K562 (cell line): ENCODE measurements around the gene CRYBG2. TPM values are rescaled to one million over a fixed set of nuclear protein-coding genes. Genes with fewer than 3 reads are reported as not detected.

Experiments used
- ASH1L ChIP-seq: fragments of 450-650 bp; IDR thresholded peaks from 2 replicates; pipeline ENCODE4 v1.6.1; 2018; ENCODE audit warnings: borderline replicate concordance, mild to moderate bottlenecking, low read depth; ENCODE audit not compliant: partially characterized antibody
- BRD9 ChIP-seq: fragments of 450-650 bp; IDR thresholded peaks from 2 replicates; pipeline ENCODE4 v1.6.1; 2018; ENCODE audit warnings: low read depth; ENCODE audit not compliant: partially characterized antibody
- CBFA2T2 ChIP-seq: fragments of 450-650 bp; conservative IDR thresholded peaks from 2 replicates; pipeline ENCODE4 v1.6.1; 2017; ENCODE audit warnings: mild to moderate bottlenecking
- ELF4 ChIP-seq: fragments of 450-650 bp; formaldehyde crosslinking; IDR thresholded peaks from 2 replicates; pipeline ENCODE4 v1.4.0; 2022; ENCODE audit warnings: missing genetic modification characterization
- HSF4 ChIP-seq: fragments of 250-450 bp; sonication (Bioruptor Pico); IDR thresholded peaks from 2 replicates; pipeline ENCODE4 v2.1.2; 2022; ENCODE audit warnings: mild to moderate bottlenecking, moderate library complexity, borderline replicate concordance
- KDM2B ChIP-seq: fragments of 250-450 bp; sonication (Bioruptor Pico); IDR thresholded peaks from 2 replicates; pipeline ENCODE4 v1.8.0; 2021; ENCODE audit warnings: mild to moderate bottlenecking, moderate library complexity
- NFIC ChIP-seq: fragments of 450-650 bp; IDR thresholded peaks from 2 replicates; pipeline ENCODE4 v1.6.1; 2017; ENCODE audit warnings: mild to moderate bottlenecking, inconsistent platforms
- NR1H2 ChIP-seq: sonication (generic); formaldehyde crosslinking; IDR thresholded peaks from 2 replicates; pipeline ENCODE4 v1.4.0; 2020; ENCODE audit warnings: mild to moderate bottlenecking, missing genetic modification reagents
- RBBP5 ChIP-seq: fragments of 200-600 bp; sonication (generic); IDR thresholded peaks from 2 replicates; pipeline ENCODE4 v1.6.1; 2012; ENCODE audit warnings: borderline replicate concordance, mild to moderate bottlenecking, low read length, control low read depth, inconsistent platforms; ENCODE audit not compliant: insufficient read depth, poor library complexity, severe bottlenecking
- RFX1 ChIP-seq: fragments of 450-650 bp; IDR thresholded peaks from 2 replicates; pipeline ENCODE4 v1.6.1; 2016; ENCODE audit warnings: mild to moderate bottlenecking, moderate library complexity
- RNF2 ChIP-seq: sonication (generic); IDR thresholded peaks from 2 replicates; pipeline ENCODE4 v1.6.1; 2016
- SRSF1 ChIP-seq: fragments of 200-400 bp; formaldehyde crosslinking; IDR thresholded peaks from 2 replicates; pipeline ENCODE4 v1.6.1; 2017; ENCODE audit warnings: mild to moderate bottlenecking, low read depth, low read length, moderate library complexity
- TBL1XR1 ChIP-seq, 2 experiments: IDR thresholded peaks; 2 replicates each; pipeline ENCODE4 v1.6.1; 2012; ENCODE audit warnings: improper control_type of control experiment in 2 of 2, low read length in 2 of 2, mild to moderate bottlenecking in 1 of 2
- THRB ChIP-seq: fragments of 450-650 bp; formaldehyde crosslinking; conservative IDR thresholded peaks from 2 replicates; pipeline ENCODE4 v1.4.0; 2022; ENCODE audit warnings: mild to moderate bottlenecking, missing genetic modification characterization
- ZC3H4 ChIP-seq: sonication (generic); formaldehyde crosslinking; IDR thresholded peaks from 2 replicates; pipeline ENCODE4 v1.9.0; 2021; ENCODE audit warnings: missing genetic modification reagents, borderline replicate concordance
- ZNF347 ChIP-seq: fragments of 450-650 bp; formaldehyde crosslinking; IDR thresholded peaks from 2 replicates; pipeline ENCODE4 v1.4.0; 2020; ENCODE audit warnings: low read depth, mild to moderate bottlenecking, moderate library complexity
- ZNF717 ChIP-seq: fragments of 250-450 bp; sonication (Bioruptor Pico); IDR thresholded peaks from 2 replicates; pipeline ENCODE4 v1.5.0; 2021
- polyA plus RNA-seq, 8 experiments: library from polyadenylated mRNA; depleted of rRNA in 4 of 8; stranded (reverse) in 5 of 8; unstranded in 3 of 8; fragments of >200 nt; fragmentation: Nextera tagmentation in 2 of 8; fragmentation: Illumina TruSeq in 1 of 8; extraction: Ambion mirVana in 2 of 8; extraction: Trizol in 1 of 8; gene quantifications; 2 replicates each; pipeline versions ENCODE4 v1.2.1 to v1.2.3, GENCODE V29; 2011 to 2014; ENCODE audit warnings: inconsistent platforms in 1 of 8, missing spikeins in 1 of 8
- total RNA-seq, 7 experiments: library from RNA; depleted of rRNA in 6 of 7; stranded (reverse); fragments of >200 nt in 6 of 7; fragmentation: Illumina TruSeq in 2 of 7; extraction: Trizol in 2 of 7; gene quantifications; 2 replicates each; pipeline versions ENCODE4 v1.2.1 to v1.2.3, GENCODE V29; 2011 to 2021; ENCODE audit warnings: low replicate concordance in 1 of 7
- TF ChIP-seq, protein P1 (sequence below), 2 experiments: fragments of 450-650 bp in 1 of 2; sonication (generic) in 1 of 2; formaldehyde crosslinking in 1 of 2; IDR thresholded peaks in 1 of 2; conservative IDR thresholded peaks in 1 of 2; 2 replicates each; pipeline versions ENCODE4 v1.6.1 to v1.8.1; 2016 to 2023; ENCODE audit warnings: mild to moderate bottlenecking in 2 of 2, moderate library complexity in 2 of 2, inconsistent platforms in 1 of 2, missing genetic modification reagents in 1 of 2
- TF ChIP-seq, protein P2 (sequence below): sonication (generic); formaldehyde crosslinking; IDR thresholded peaks from 2 replicates; pipeline ENCODE4 v1.8.0; 2022; ENCODE audit warnings: mild to moderate bottlenecking, low read depth, missing genetic modification reagents
- TF ChIP-seq, protein P3 (sequence below): IDR thresholded peaks from 3 replicates; pipeline ENCODE4 v1.6.1; 2011; ENCODE audit warnings: borderline replicate concordance, mild to moderate bottlenecking; ENCODE audit not compliant: insufficient read length, insufficient read depth
- TF ChIP-seq, protein P4 (sequence below): fragments of 200-800 bp; sonication (Bioruptor generic); IDR thresholded peaks from 2 replicates; pipeline ENCODE4 v1.6.1; 2017; ENCODE audit warnings: missing genetic modification characterization, missing compliant biosample characterization

The CRYBG2 gene
- total and polyA plus RNA-seq, 9 of the 15 experiments (the other 6 are each of a cell fraction or from before 2014, with no cell fraction given): 0.39 to 8.5 (median 3.7) TPM

- TF ChIP-seq NFIC: peak; percentile 46; the same call in 1 of the 2 replicates
- TF ChIP-seq CBFA2T2: no peak
- TF ChIP-seq, protein P1, sequence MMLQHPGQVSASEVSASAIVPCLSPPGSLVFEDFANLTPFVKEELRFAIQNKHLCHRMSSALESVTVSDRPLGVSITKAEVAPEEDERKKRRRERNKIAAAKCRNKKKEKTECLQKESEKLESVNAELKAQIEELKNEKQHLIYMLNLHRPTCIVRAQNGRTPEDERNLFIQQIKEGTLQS (IDR thresholded peaks at IDR 0.05): peak; percentile 47; the same call in 1 of the 2 replicates
- TF ChIP-seq, protein P1 (CRISPR knock-in tag; conservative IDR thresholded peaks at IDR 0.05): no peak
- TF ChIP-seq ELF4: no peak
- TF ChIP-seq RBBP5: peak; percentile 84
- TF ChIP-seq, protein P2, sequence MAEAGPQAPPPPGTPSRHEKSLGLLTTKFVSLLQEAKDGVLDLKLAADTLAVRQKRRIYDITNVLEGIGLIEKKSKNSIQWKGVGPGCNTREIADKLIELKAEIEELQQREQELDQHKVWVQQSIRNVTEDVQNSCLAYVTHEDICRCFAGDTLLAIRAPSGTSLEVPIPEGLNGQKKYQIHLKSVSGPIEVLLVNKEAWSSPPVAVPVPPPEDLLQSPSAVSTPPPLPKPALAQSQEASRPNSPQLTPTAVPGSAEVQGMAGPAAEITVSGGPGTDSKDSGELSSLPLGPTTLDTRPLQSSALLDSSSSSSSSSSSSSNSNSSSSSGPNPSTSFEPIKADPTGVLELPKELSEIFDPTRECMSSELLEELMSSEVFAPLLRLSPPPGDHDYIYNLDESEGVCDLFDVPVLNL: peak; percentile 45; the same call in 1 of the 2 replicates
- TF ChIP-seq ZNF347 (CRISPR knock-in tag): no peak
- TF ChIP-seq, protein P3, sequence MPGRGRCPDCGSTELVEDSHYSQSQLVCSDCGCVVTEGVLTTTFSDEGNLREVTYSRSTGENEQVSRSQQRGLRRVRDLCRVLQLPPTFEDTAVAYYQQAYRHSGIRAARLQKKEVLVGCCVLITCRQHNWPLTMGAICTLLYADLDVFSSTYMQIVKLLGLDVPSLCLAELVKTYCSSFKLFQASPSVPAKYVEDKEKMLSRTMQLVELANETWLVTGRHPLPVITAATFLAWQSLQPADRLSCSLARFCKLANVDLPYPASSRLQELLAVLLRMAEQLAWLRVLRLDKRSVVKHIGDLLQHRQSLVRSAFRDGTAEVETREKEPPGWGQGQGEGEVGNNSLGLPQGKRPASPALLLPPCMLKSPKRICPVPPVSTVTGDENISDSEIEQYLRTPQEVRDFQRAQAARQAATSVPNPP: no peak
- TF ChIP-seq ZC3H4 (CRISPR knock-in tag): no peak; the same call in 1 of the 2 replicates
- TF ChIP-seq SRSF1: no peak
- no peak for TF ChIP-seq THRB (CRISPR knock-in tag)
- TF ChIP-seq TBL1XR1 (IDR thresholded peaks at IDR 0.05; ENCODE audit: low read length in 2 of 2): peak in 1 of 2 experiments; percentile 24; a peak in 1 of 4 replicates
- TF ChIP-seq, protein P4, sequence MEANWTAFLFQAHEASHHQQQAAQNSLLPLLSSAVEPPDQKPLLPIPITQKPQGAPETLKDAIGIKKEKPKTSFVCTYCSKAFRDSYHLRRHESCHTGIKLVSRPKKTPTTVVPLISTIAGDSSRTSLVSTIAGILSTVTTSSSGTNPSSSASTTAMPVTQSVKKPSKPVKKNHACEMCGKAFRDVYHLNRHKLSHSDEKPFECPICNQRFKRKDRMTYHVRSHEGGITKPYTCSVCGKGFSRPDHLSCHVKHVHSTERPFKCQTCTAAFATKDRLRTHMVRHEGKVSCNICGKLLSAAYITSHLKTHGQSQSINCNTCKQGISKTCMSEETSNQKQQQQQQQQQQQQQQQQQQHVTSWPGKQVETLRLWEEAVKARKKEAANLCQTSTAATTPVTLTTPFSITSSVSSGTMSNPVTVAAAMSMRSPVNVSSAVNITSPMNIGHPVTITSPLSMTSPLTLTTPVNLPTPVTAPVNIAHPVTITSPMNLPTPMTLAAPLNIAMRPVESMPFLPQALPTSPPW (CRISPR knock-in tag): peak; percentile 98
- no peak for TF ChIP-seq BRD9
- TF ChIP-seq RNF2: no peak
- TF ChIP-seq RFX1: peak; percentile 98
- TF ChIP-seq HSF4 (CRISPR knock-in tag): 0 out of 2 replicates have a peak, but pooled peaks have one; percentile 35
- TF ChIP-seq NR1H2 (CRISPR knock-in tag): no peak
- no peak for TF ChIP-seq ZNF717 (CRISPR knock-in tag)
- TF ChIP-seq ASH1L: no peak
- no peak for TF ChIP-seq KDM2B (CRISPR knock-in tag)
Observed at GRCh38 chr1:26306290-26307229, 47.4 kb downstream of the CRYBG2 start, which contains the start of gene UBXN11 (continued).
